SK-N-MC (cell line): ENCODE measurements around the gene TBC1D19.

ENCODE experiments used
- EZH2 ChIP-seq: fragments of 200-600 bp; sonication (generic); IDR thresholded peaks from one replicate; pipeline ENCODE4 v1.6.1; 2017; ENCODE audit warnings: antibody characterized with exemption
- FOXP2 ChIP-seq: optimal IDR thresholded peaks from 2 replicates; pipeline ENCODE3; 2011; ENCODE audit warnings: mild to moderate bottlenecking, moderate library complexity; ENCODE audit not compliant: insufficient read depth; ENCODE audit errors: extremely low read length, control extremely low read depth
- POLR2AphosphoS5 ChIP-seq: IDR thresholded peaks from 2 replicates; pipeline ENCODE4 v1.6.1; 2012; ENCODE audit warnings: mild to moderate bottlenecking, low read depth, low read length, borderline replicate concordance

DNA sequence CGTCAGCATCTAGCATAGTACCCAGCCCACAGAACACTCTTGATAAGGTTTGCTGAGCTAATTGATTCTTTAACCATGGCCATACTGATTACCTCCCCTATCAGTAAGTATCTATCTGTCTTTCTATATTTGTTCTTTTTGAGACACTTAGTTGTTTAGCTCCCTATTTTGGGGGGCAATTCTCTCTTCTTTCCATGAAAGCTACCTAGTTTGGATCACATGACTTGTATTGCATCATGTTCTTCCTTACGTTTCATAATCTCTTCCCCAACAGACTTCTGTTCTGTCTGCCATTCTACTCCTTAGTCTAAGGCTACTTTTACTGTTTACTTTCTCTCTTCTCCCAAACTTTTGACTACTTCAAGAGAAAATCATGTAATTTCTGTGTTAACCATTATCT, 39.0 kb downstream of the TBC1D19 start:
- TF ChIP-seq POLR2AphosphoS5: no peak
- no peak for TF ChIP-seq EZH2
- TF ChIP-seq FOXP2: no peak
